Kasumi-1 (cell line): ENCODE data around the gene ADAMTS17.

Experiments used
- DNase-seq, 2 experiments: peaks; one replicate each; lab custom pipeline; 2025; lab: John Stamatoyannopoulos, UW

The ADAMTS17 gene

DNA sequence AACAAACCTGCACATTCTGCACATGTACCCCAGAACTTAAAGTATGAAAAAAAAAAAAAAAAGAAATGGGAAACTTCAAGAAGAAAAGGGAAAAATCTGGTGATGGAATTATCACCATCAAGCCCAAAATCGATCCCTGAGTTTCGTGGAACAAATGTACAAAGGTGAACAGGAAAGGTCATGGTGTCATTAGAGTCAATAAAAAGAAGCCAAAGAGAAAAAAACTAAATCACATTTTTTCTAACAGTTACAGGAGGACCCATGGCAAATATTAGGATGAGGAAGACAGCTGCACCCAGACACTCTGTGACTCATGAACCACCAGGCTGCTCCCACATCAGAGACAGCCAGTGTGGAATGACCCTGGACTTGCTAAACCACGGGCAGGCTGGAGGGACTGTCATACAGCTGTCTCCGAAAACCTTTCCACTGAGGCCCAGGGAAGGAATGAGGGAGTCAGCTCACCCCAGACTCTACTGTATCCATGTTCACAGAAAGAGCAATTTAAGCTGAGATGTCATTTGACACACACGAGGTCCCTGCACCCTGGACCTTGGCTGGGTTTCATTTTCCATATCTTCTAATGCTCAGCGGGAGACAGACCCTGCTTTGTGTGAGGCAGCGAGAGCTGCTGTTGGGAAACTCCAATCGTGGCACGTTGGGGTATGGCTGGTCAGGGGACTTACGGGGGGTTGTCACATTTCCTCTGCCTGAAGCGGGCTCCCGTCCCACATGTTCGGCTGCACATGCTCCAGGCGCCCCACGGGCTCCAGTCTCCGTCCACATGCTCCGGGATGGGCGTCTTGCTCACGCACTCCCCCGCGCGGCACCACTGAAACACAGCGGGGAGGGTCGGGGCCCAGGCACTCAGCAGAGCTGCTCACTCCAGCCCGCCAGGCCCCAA is 210.2 kb downstream of the ADAMTS17 start:
- DNase-seq, result no peak

DNA sequence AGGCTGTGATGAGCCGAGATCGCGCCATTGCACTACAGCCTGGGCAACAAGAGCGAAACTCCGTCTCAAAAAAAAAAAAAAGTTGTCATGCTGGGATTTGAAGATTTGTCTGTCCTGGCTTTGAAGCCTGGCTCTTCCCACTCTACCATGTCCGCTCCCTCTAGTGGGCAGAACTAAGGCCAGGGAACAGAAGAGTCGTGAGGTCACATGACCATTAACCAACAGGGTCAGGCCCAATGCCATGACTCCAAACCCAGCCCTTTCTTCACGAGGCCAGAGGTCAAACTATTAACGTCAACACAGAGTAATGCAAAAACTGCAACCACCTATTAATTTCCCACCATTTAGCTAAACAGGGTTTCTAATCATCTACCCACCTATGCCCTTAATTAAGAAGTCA is 212.1 kb downstream of the ADAMTS17 start:
- no peak for DNase-seq

DNA sequence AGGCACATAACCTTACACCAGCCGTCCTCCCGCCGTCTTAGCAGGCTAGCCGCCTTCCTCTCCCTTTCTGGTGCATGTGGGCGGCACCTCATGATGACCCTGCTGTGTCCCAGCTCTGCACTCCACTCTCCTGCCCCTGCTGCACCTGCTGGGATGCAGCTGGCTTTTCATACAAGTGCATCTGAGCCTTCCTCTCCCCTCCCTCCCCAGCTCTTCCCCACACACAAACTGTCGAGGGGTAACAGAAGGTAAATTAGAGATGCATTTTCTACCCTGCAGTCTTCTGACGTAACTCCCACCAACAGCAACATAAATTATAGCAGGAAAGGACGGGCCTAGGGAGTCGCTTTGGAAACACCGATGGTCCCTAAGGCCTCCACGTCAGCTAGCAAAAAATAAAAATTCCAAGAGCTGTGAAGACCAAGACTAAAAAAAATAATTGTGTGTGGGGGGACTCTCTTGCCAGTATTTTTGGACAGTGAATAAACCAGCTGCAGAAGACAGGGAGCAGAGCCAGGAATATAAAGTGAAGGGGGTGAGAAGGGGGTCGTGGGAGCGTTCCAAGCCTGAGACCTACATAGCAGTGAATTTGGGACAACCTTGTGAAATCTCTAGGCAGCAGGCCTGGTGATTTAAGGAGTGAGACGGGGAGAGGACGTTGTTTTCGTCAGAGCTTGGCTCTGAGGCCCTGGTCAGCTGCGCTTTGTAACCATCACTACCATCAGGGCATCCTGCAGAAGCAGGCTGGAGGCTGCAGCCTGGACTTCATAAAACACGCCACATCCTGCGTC is 216.2 kb downstream of the ADAMTS17 start:
- DNase-seq, result no peak

DNA sequence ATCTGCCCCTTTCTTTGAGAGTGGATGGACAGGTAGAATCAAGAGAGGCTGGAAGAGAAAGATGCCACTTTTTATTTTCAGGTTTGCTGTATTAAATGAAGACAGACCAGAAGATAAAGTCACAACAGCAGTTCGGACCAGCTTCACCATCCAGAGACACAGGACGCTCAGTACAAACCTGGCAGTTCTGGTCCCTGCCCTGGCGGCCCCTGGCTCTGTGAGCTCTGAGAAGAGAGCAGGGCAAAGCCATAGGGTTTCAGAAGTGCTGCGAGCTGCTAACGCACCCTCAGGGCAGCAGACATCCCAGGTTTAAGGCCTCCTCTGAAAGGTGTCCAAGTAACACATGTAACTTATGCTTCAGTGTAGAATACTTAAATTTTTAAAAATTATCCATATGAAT is 216.8 kb downstream of the ADAMTS17 start:
- DNase-seq, result no peak

DNA sequence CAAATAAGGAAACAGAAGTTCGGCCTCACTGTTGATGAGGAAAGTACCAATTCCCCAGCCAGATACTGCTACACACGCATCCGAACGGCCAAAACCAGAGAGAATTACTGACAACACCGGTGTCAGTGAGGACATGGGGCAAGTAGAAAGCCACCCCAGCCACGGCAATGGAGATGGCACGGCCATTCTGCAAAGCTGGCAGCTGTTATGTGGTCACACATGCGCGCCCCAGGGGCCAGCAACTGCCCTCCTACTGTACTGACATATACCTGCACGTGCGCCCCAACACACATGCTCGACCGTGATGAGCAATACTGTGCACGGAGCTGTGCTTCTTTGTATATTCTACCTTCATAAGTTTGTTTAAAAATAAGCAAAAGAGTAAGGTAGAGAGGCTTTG is 217.4 kb downstream of the ADAMTS17 start:
- DNase-seq, result no peak

DNA sequence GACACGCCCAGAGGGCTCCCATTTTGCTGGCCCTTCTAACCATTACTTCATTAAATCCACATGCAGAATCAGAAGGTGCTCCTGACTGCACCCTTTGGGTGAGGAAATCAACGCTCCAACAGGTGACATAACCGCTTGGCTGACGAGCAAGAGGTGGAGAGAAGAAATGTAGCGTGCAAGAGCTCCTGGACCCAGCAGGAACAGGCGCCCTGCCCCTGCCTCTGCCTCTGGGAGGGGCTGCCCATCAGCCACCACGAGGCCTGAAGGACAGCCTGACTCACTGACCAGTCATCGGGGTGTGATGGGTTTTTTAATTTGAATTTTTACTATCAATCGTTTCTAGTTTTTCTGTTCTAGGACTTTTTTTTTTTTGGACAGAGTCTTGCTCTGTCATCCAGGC is 218.2 kb downstream of the ADAMTS17 start:
- DNase-seq, result no peak

DNA sequence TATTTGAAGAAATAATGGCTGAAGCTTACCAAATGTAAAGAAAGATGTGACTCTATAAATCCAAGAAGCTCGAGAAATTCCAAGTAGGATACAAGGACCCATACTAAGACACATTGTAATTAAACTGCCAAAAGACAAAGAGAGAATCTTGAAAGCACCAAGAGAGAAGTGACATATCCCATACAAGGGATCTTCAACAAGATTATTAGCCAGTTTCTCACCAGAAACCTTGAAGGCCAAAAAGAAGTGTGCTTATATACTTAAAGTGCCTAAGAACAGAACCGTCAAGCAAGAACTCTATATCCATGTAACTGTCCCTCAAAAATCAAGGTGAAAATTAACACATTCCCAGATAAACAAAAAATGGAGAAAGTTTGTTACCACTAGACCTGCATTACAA is 220.5 kb downstream of the ADAMTS17 start:
- no peak for DNase-seq

DNA sequence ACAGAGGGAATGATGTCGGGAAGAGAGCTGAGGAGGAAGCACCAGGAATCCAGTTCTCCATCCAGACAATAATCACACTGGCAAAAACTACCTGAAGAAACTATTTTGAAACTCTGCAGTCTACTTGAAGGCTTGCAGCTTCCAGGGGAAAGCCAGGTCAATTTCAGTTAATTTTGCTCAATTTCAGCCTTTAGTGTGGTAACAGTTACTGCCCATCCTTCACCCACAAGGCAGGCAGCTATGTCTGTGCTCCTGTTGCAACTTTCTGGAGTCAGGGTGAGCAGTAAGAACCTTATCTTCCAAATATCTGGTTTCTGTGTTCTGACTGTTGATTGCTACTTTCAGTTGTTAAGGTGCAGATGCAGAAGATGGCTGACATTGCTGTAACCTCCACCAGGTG is 221.7 kb downstream of the ADAMTS17 start:
- DNase-seq, result no peak

DNA sequence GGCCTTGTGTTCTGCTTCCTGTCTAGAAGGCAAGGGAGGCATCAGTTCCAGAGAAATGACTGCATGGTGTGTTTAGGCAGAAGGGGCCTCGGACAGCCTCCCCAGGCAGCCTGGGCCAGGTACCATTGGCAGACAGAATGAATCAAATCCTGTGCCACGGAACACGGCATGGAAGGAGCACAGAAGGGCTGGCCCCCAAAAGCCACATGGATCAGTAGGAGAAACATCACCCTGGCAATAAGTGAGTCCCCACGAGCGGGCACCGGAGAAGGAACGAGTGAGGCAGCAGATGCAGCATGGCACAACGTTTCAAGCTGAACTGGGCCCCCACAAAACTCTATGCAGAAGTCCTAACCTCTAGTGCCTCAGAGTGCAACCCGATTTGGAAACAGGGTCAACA is 223.2 kb downstream of the ADAMTS17 start:
- no peak for DNase-seq

DNA sequence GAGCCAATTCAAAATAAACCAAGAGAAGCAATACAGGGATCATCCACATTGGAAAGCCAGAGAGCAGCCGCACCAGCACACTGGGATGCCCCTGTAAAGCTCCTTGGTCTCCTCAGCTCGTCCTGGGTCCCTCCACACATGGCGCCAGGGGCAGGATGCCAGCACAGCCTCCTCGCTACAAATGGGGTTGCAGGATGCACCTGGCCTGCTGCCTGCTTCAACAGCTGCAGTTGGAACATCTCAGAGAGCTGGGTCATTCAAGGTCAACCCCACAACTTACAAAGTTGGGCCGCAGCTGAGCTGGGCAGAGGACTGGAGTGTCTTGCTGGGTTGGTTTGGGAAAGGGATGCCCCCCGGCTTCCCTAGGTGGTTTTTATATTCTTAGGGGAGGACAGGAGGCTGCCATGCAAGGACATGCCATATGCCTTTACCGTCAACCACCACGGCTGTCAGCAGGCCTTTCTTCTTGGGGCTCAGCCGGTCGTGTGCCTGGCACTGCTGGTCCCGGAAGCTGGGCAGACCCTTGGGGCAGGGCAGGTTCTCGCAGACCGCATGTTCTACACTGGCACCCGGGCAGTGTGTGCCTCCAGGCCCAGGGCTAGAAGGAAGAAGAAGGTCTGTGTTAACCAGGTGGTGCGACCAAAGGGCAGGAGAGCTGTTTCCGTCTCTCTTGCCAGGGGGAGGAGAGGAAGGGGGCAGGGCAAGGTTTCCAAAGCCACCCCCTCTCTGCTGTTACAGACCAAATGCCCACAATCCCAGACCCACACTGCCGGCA is 225.2 kb downstream of the ADAMTS17 start:
- DNase-seq, result no peak

DNA sequence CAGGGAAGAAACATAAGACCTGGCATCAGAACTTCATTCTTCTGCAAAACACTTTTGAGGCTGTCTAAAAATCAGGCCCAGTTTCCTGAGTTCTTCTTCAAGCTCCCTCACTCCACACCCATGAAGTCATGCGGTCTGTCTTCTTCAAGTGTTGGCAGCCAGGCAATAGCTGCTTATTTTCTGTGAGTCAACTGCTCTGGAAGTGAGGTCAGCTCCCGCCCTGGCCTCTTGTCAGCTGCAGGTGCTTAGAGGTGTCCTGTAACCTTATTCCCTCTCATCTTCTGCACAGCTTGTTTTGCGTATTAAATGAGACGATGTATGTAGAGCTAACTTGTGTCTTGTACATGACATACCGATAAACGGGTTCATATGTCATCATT is 226.1 kb downstream of the ADAMTS17 start:
- no peak for DNase-seq

DNA sequence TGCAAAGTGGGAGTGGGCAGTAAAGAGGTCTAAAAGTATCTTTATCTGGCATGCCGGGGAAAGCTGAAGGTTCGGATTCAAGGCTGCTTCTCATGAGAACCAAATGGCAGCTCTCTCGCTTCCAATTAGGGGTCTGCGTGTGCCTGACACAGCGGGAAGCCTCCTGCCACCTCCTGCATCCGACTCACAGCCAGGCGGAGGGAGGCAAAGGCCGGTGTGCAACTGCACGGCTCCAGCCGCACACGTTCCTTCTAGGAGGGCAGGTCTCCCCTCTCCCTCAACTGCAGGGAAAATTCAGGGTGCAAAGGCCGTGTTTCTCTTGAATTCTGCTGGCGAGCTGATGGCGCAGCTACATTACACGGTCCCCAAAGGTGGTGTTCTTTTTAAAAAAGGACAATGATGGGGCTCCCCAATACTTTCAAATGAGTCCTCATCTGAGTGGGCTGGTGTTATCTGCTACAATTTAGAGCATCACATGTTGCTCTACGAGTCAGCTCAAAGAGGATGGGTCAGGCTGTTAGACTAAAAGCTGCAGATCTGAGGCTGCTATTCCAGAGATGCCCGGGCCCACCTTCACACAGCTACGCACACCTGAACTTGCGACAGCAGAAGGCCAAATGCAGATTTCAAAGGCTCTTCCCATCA is 226.6 kb downstream of the ADAMTS17 start:
- no peak for DNase-seq

DNA sequence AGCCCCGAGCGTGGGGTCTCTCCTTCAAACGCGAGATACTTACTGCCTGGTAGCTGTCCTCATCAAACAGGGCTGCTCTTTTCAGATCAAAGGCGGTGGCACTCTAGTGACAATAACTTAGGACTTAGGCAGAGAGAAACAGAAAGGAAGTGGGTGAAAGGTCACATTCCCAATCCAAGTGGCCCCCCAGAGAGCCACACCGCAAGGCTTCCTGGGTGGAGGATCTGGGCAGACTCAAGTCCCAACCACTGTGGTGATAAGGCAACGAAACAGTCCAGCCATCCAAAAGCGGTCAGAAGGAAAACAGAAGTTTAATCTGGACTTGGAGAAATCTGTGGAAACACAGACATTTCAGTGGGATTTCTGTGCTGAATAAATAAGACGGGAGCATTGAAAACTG is 227.2 kb downstream of the ADAMTS17 start:
- no peak for DNase-seq

DNA sequence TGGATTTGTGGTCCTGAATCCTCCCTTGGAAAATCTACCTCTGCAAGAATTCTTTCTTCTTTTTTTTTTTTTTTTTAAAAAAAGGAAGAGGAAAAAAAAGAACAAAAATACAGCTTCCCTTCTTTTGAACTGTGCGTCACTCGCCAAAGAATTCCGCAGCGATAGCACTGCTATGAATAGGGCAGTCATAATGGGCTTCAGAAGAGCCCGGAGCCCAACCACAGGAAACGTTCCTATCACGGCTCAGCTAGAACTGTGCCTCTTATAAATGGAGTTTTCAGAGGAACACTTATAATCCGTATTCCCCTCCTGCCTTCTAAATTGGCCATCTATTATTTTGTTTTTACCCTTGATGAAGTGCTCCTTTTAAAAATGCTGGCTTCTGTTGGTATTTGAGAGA is 227.7 kb downstream of the ADAMTS17 start:
- no peak for DNase-seq

DNA sequence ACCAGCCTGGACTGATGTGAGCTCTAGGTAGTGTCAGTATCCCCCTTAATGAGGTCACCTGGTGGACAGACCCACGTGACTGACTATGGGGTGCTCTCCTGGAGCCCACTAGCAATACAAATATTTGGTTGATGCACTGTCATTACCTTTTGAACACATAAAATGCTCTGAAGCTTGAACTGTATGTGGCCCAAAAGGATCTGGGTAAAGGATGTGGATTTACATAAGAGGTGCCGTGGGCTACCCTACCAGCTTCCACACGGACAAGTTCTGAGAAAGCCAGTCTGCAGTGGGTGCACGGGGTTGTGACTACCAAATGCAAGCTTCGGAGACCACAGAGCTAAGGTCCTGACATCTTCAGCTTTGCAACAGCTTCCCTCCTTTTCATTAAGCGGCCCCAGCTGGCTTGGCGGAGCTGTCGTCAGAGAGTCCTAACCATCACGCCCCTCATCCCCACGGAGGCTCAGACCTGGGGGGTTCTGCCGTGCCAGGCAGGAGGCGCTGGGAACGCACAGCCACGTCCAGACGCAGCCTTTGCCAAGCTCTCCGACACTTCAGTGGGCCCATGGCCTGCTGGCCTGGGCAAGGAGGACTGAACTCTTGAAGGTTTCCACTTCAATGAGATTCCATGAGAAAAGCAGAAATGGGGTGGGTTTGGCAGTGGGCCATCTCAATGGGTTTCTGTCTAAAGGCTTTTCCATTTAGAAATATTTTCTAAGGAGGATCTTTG is 228.3 kb downstream of the ADAMTS17 start:
- no peak for DNase-seq

DNA sequence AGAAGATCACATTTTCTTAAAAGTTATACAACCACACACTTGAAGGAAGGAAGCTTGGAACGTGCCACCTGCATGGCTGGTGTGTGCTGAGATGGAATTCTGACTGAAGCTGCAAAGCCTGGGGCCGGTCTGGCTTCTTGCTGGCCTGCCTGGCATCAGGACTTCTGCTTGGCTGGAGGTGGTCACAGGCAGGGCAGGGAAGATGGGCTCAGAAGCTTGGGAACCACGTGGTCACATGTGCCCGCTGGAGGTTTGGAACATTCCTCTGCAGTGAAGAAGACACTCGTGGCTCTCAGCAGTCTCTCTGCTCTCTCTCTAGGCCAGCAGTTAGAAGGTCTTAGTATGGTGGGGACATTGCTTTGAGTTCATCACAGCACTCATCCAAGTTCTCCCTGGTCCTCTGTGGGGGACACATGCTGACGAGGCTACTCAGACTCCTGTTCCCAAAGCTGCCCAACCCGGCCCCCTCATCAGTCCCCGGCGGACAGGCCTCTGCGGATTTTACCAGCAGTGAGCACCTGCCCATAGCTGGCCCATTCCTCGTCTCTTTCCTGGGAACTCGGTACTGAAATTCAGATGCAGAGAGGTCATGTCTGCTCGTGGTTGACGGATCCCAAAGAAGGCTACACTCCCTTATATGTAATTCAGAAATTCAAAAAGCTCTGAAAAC is 229.0 kb downstream of the ADAMTS17 start:
- DNase-seq, result no peak

DNA sequence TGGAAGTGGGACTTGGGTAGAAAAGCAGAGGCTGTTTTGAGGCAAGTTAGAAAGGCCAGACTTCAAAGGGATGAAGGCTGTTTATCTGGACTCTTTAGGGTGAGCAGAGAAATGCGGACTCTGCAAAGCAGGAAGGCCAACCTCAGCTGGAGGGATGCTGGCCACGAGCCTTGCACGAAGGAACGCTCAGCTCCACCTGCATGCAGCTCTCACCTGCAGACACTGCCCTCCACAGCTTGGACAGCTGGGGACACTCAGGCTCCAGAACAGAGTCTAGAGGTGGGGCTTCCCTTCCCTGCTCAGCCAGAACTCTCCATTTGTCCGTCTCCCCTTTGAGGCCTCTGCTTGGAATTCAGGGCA is 229.7 kb downstream of the ADAMTS17 start:
- no peak for DNase-seq

DNA sequence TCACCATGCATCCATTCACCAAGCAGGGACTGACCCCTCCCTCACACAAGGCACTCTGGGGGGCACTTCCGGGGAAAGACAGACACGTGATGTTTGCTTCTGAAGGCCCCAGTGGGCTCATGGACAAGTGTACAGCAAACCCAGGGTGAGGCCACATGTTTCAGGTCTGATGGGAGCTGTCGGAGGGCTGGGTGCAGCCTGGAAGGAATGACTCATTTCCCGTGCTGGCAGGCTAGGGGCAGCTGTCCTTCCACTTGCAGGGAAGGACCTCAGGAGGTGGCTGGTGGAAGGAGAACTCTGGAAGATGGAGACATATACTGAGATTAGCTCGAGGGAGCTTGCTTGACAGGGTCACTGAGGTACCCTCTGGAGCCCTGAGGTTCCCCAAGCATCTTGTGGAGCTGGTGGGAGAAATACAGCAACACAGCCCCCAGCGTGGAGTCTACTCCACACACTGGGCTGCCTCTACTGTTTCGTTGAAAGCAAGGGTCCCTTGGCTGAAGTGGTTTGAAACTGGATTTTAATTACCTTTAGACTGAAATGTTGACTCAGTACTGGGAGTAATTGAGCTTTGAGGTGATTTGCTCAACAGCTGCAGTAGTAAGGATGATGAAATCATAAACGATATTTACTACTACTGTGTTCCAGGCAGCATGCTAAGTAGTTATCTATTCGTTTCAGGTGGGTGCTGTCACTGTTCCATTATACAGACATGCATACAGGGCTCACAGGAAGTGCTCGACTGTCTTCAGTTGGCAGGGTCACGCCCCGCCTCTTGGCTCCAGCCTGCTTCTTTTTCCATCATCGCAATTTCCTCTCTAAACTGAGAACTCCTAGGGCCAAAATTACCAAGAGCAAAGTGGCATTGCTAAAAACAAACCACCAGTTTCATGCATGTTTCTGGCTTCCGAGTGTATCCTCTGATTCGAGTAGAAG is 230.4 kb downstream of the ADAMTS17 start:
- peak; percentile 57 to 69 for DNase-seq

DNA sequence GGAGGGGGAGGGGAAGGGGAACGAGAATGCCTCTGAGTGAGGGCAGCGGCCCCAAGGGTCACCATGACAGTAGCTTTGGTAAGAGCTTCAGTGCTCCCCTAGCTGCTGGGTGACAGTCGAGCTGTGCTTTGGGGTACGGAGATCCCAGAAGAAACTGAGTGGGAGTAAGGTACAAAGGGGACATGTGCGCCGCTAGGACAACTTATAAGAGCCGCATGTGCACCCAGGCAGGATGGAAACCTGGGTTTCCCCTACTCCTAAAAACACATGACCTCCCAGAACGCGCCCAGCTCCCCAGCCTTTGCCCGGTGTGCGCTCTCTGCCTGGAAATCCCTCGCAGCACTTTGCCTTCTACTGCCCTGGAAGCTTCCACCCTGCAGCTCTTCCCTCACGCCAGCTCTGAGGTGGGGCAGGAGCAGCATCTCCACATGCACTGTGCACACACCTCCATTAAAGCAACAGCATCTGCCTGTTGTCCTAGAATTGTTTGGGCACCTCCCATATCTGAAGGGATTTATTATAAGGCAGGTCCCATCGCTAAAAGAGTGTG is 232.2 kb downstream of the ADAMTS17 start:
- DNase-seq, result no peak
